Measurements from ENCODE around the gene ABHD4. TPM values are rescaled to one million over a fixed set of nuclear protein-coding genes. Genes with fewer than 3 reads are reported as not detected.

ABHD4 gene
- total RNA-seq, 6 experiments from 2014 or later: 12.7 to 38.1 (median 18.5) TPM

GRCh38 chr14:22573804-22574203 is 24.3 kb upstream of the ABHD4 start:
- Histone ChIP-seq H3K36me3 (peaks cover 0 to 45% (median 13%) of the 10 kb centered on the region in 4 donors), H3K4me3 (no peak overlapping the region), H3K9me3 (no peaks in the 10 kb centered on the region), H3K27me3 (no peaks in the 10 kb centered on the region), H3K4me1 (no peaks in the 10 kb centered on the region), H3K27ac (no peak overlapping the region)
- TF ChIP-seq CTCF (IDR thresholded peaks at IDR 0.05) (no peak), POLR2A (IDR thresholded peaks at IDR 0.05) (no peak)
- no peak for DNase-seq
- intact Hi-C loops (cut with DNase I): no loop called here
- ATAC-seq: no peak
- 76% methylated on average over 3 of the region's 3 CpGs for WGBS (ENCODE audit: insufficient coverage, low coverage, low lambda C conversion rate, missing lambda C conversion rate)

- 58% methylated on average over 3 of the region's 6 CpGs for WGBS (ENCODE audit: insufficient coverage, low coverage, low lambda C conversion rate, missing lambda C conversion rate)
- H3K27ac ChIP-seq: no peak overlapping the region
- intact Hi-C loops (cut with DNase I): no loop called here
These were observed 20.7 kb upstream of the ABHD4 start for GRCh38 chr14:22577334-22577908.

GRCh38 chr14:22579236-22579635 is 18.9 kb upstream of the ABHD4 start:
- WGBS (ENCODE audit: insufficient coverage, low coverage, low lambda C conversion rate, missing lambda C conversion rate): 72% methylated on average over 2 of the region's 2 CpGs
- no peak for DNase-seq

More at GRCh38 chr14:22577334-22577908, 20.7 kb upstream of the ABHD4 start:
- ATAC-seq (no peak), DNase-seq (no peak)
- no peaks in the 10 kb centered on the region for H3K9me3 ChIP-seq
- no peaks in the 10 kb centered on the region for H3K4me1 ChIP-seq
- TF ChIP-seq POLR2A (IDR thresholded peaks at IDR 0.05) (no peak), CTCF (IDR thresholded peaks at IDR 0.05) (no peak)
- no peaks in the 10 kb centered on the region for H3K27me3 ChIP-seq
- H3K4me3 ChIP-seq: no peak overlapping the region
- peaks cover 0 to 23% (median 7%) of the 10 kb centered on the region in 4 donors for H3K36me3 ChIP-seq

GRCh38 chr14:22579881-22580280 is 18.2 kb upstream of the ABHD4 start:
- intact Hi-C loops (cut with DNase I): no loop called here
- no peaks in the 10 kb centered on the region for H3K9me3 ChIP-seq
- 82% methylated on average over 3 of the region's 3 CpGs for WGBS (ENCODE audit: insufficient coverage, low coverage, low lambda C conversion rate, missing lambda C conversion rate)

More at GRCh38 chr14:22579236-22579635, 18.9 kb upstream of the ABHD4 start:
- ATAC-seq: no peak
- no peak overlapping the region for H3K4me3 ChIP-seq
- peaks cover 0 to 3% (median 0%) of the 10 kb centered on the region in 4 donors for H3K4me1 ChIP-seq
- peaks cover 0 to 8% (median 3%) of the 10 kb centered on the region in 4 donors for H3K36me3 ChIP-seq
- intact Hi-C loops (cut with DNase I): no loop called here
- no peaks in the 10 kb centered on the region for H3K9me3 ChIP-seq
- no peaks in the 10 kb centered on the region for H3K27me3 ChIP-seq
- TF ChIP-seq CTCF (IDR thresholded peaks at IDR 0.05) (no peak), POLR2A (IDR thresholded peaks at IDR 0.05) (no peak)
- H3K27ac ChIP-seq: no peak overlapping the region

More at GRCh38 chr14:22579881-22580280, 18.2 kb upstream of the ABHD4 start:
- peaks cover 0 to 2% (median under 1%) of the 10 kb centered on the region in 4 donors for H3K36me3 ChIP-seq
- DNase-seq (no peak), ATAC-seq (no peak)
- H3K4me3 ChIP-seq: no peak overlapping the region
- H3K27me3 ChIP-seq: no peaks in the 10 kb centered on the region
- peaks cover 0 to 9% (median 0%) of the 10 kb centered on the region in 4 donors for H3K4me1 ChIP-seq
- H3K27ac ChIP-seq: no peak overlapping the region
- TF ChIP-seq CTCF (IDR thresholded peaks at IDR 0.05) (no peak), POLR2A (IDR thresholded peaks at IDR 0.05) (no peak)
